H1 (cell line): ENCODE measurements around the gene RGS6. TPM values are rescaled to one million over a fixed set of nuclear protein-coding genes. Genes with fewer than 3 reads are reported as not detected.

Experiments
- CTCF ChIA-PET: fragments of 300-600 bp; sonication (Branson Sonifier 250); formaldehyde crosslinking; loops from one replicate; lab custom pipeline; 2021; ENCODE audit not compliant: partially characterized antibody; lab: Charles Lee
- POLR2A ChIA-PET: fragments of 300-600 bp; sonication (Branson Sonifier 250); formaldehyde crosslinking; loops from one replicate; lab custom pipeline; 2021; ENCODE audit warnings: inconsistent platforms; ENCODE audit not compliant: partially characterized antibody; lab: Charles Lee
- DNase-seq, 2 experiments: peaks; one replicate each; pipeline versions ENCODE4 v3.0.0 to v3.0.0-alpha.2; 2010 to 2022; ENCODE audit warnings: low spot score in 2 of 2, low read depth in 1 of 2, mixed read lengths in 1 of 2
- FAIRE-seq: peaks from 2 replicates; lab custom pipeline; 2011; peaks lifted over from hg19 to GRCh38; lab: Jason Lieb, UNC
- H2AFZ ChIP-seq: 2 replicates; pipeline ENCODE4 v1.8.1; 2012; ENCODE audit warnings: low read length, inconsistent platforms
- H2AK5ac ChIP-seq: 2 replicates; pipeline ENCODE4 v1.6.1; 2013; ENCODE audit warnings: low read depth, low read length
- H2BK120ac ChIP-seq: replicated peaks from 2 replicates; pipeline ENCODE3; 2013; ENCODE audit warnings: low read depth, low read length, inconsistent platforms
- H2BK12ac ChIP-seq: 2 replicates; pipeline ENCODE4 v1.6.1; 2013; ENCODE audit warnings: low read depth, low read length
- H2BK15ac ChIP-seq: 2 replicates; pipeline ENCODE4 v1.6.1; 2013; ENCODE audit warnings: low read length
- H2BK20ac ChIP-seq: 2 replicates; pipeline ENCODE4 v1.6.1; 2013; ENCODE audit warnings: low read length
- H2BK5ac ChIP-seq: 2 replicates; pipeline ENCODE4 v1.6.1; 2013; ENCODE audit warnings: low read depth, low read length
- H3K14ac ChIP-seq: 2 replicates; pipeline ENCODE4 v1.6.1; 2013; ENCODE audit warnings: inconsistent platforms; ENCODE audit not compliant: insufficient read length
- H3K18ac ChIP-seq: 2 replicates; pipeline ENCODE4 v1.6.1; 2013; ENCODE audit warnings: low read length; ENCODE audit errors: extremely low read depth
- H3K23ac ChIP-seq: 2 replicates; pipeline ENCODE4 v1.6.1; 2013; ENCODE audit warnings: inconsistent platforms; ENCODE audit not compliant: insufficient read length
- H3K23me2 ChIP-seq: 2 replicates; pipeline ENCODE4 v1.6.1; 2013; ENCODE audit warnings: low read depth, low read length
- H3K27ac ChIP-seq: 2 replicates; pipeline ENCODE4 v1.6.1; 2011; ENCODE audit warnings: low read depth, low read length, inconsistent platforms
- H3K27me3 ChIP-seq, 4 experiments: replicated peaks in 1 of 4; 1 replicate in 1 of 4; 2 replicates in 3 of 4; pipeline versions ENCODE4 v1.6.1 to v1.8.1; 2011 to 2013; ENCODE audit warnings: low read length in 3 of 4, mild to moderate bottlenecking in 3 of 4, inconsistent platforms in 2 of 4, mixed read lengths in 2 of 4, moderate library complexity in 1 of 4; ENCODE audit not compliant: control insufficient read depth in 3 of 4, insufficient read depth in 3 of 4; ENCODE audit errors: extremely low read depth in 1 of 4
- H3K36me3 ChIP-seq, 4 experiments: 2 replicates each; pipeline versions ENCODE4 v1.6.1 to v1.8.1; 2011 to 2013; ENCODE audit warnings: mild to moderate bottlenecking in 4 of 4, low read length in 3 of 4, moderate library complexity in 2 of 4, control low read depth in 1 of 4, inconsistent platforms in 1 of 4; ENCODE audit not compliant: insufficient read depth in 4 of 4, control insufficient read depth in 2 of 4
- H3K4ac ChIP-seq: replicated peaks from 2 replicates; pipeline ENCODE3; 2013; ENCODE audit warnings: low read length, low read depth, mixed read lengths, inconsistent platforms; ENCODE audit not compliant: insufficient read length
- H3K4me1 ChIP-seq, 4 experiments: replicated peaks in 1 of 4; 1 replicate in 1 of 4; 2 replicates in 3 of 4; pipeline versions ENCODE4 v1.6.1 to v1.8.1; 2011 to 2013; ENCODE audit warnings: low read length in 3 of 4, inconsistent platforms in 2 of 4, mixed read lengths in 1 of 4; ENCODE audit not compliant: insufficient read depth in 4 of 4, control insufficient read depth in 3 of 4
- H3K4me2 ChIP-seq, 2 experiments: 2 replicates each; pipeline versions ENCODE4 v1.6.1 to v1.8.1; 2011 to 2013; ENCODE audit warnings: low read depth in 2 of 2, low read length in 2 of 2, control low read depth in 1 of 2, inconsistent platforms in 1 of 2, mild to moderate bottlenecking in 1 of 2; ENCODE audit not compliant: insufficient read depth in 1 of 2
- H3K4me3 ChIP-seq, 4 experiments: fragments of 200-600, 300-600 bp in 1 of 4; sonication (generic), shearing (Covaris generic), sonication (Bioruptor Twin) in 1 of 4; 2 replicates each; pipeline versions ENCODE4 v1.5.1 to v1.8.1; 2011 to 2016; ENCODE audit warnings: low read length in 4 of 4, low read depth in 3 of 4, control low read depth in 2 of 4, inconsistent platforms in 2 of 4, mild to moderate bottlenecking in 2 of 4, mixed read lengths in 1 of 4, moderate library complexity in 1 of 4; ENCODE audit not compliant: insufficient read depth in 2 of 4; ENCODE audit errors: extremely low read depth in 1 of 4
- H3K56ac ChIP-seq: replicated peaks from 2 replicates; pipeline ENCODE3; 2013; ENCODE audit warnings: low read depth, mild to moderate bottlenecking, mixed read lengths, low read length, inconsistent platforms; ENCODE audit not compliant: insufficient read length
- H3K79me1 ChIP-seq: 2 replicates; pipeline ENCODE4 v1.6.1; 2013; ENCODE audit warnings: low read depth, low read length, control low read depth
- H3K79me2 ChIP-seq, 2 experiments: 2 replicates each; pipeline versions ENCODE4 v1.6.1 to v1.8.1; 2012 to 2013; ENCODE audit warnings: low read length in 2 of 2, mild to moderate bottlenecking in 2 of 2, inconsistent platforms in 1 of 2; ENCODE audit not compliant: insufficient read depth in 2 of 2, control insufficient read depth in 1 of 2
- H3K9ac ChIP-seq, 4 experiments: replicated peaks in 1 of 4; 1 replicate in 1 of 4; 2 replicates in 3 of 4; pipeline versions ENCODE4 v1.6.1 to v1.8.1; 2011 to 2013; ENCODE audit warnings: low read depth in 3 of 4, low read length in 3 of 4, control low read depth in 2 of 4, mild to moderate bottlenecking in 2 of 4, moderate library complexity in 2 of 4, inconsistent platforms in 1 of 4; ENCODE audit errors: extremely low read depth in 1 of 4
- H3K9me3 ChIP-seq, 2 experiments: 2 replicates each; pipeline versions ENCODE4 v1.6.1 to v1.8.1; 2012 to 2013; ENCODE audit warnings: mild to moderate bottlenecking in 2 of 2, moderate library complexity in 2 of 2, control low read depth in 1 of 2, inconsistent platforms in 1 of 2, low read depth in 1 of 2, low read length in 1 of 2, mixed read lengths in 1 of 2; ENCODE audit not compliant: insufficient read depth in 2 of 2
- H4K20me1 ChIP-seq, 2 experiments: replicated peaks in 1 of 2; 2 replicates each; pipeline versions ENCODE3 to v1.8.1; 2011 to 2013; ENCODE audit warnings: inconsistent platforms in 2 of 2, low read length in 2 of 2, mild to moderate bottlenecking in 1 of 2; ENCODE audit not compliant: insufficient read depth in 2 of 2, control insufficient read depth in 1 of 2
- H4K5ac ChIP-seq: 2 replicates; pipeline ENCODE4 v1.6.1; 2013; ENCODE audit warnings: low read length, low read depth, mixed read lengths, inconsistent platforms; ENCODE audit not compliant: insufficient read length
- H4K8ac ChIP-seq: 2 replicates; pipeline ENCODE4 v1.8.0; 2013; ENCODE audit warnings: mild to moderate bottlenecking, moderate library complexity, low read length, inconsistent platforms; ENCODE audit not compliant: insufficient read depth; ENCODE audit errors: extremely low read depth
- H4K91ac ChIP-seq: replicated peaks from 2 replicates; pipeline ENCODE3; 2013; ENCODE audit warnings: low read length, mixed read lengths, inconsistent platforms; ENCODE audit not compliant: insufficient read length
- CHD1 ChIP-seq: IDR thresholded peaks from 2 replicates; pipeline ENCODE4 v1.6.1; 2012; ENCODE audit warnings: low read depth, low read length, improper control_type of control experiment
- PHF8 ChIP-seq: fragments of 200-600 bp; sonication (generic); conservative IDR thresholded peaks from 2 replicates; pipeline ENCODE4 v1.7.1; 2012; ENCODE audit warnings: low read depth, mild to moderate bottlenecking, inconsistent platforms, low read length, moderate library complexity
- SIRT6 ChIP-seq: IDR thresholded peaks from one replicate; pipeline ENCODE4 v1.7.1; 2012; ENCODE audit warnings: low read length, inconsistent platforms
- TAF7 ChIP-seq: optimal IDR thresholded peaks from 2 replicates; pipeline ENCODE3; 2011; ENCODE audit warnings: low read depth, mild to moderate bottlenecking, inconsistent platforms, low read length, moderate library complexity, borderline replicate concordance
- WGBS, 2 experiments: shearing (Covaris generic) in 1 of 2; methylation state at CpG; one replicate each; pipeline versions ENCODE4 v1.1.6 to v1.1.7; 2013 to 2015; ENCODE audit warnings: low lambda C conversion rate in 2 of 2, mixed read lengths in 2 of 2, inconsistent platforms in 1 of 2, low coverage in 1 of 2, missing lambda C conversion rate in 1 of 2; ENCODE audit not compliant: insufficient replicate concordance in 2 of 2, insufficient coverage in 1 of 2, insufficient read length in 1 of 2; ENCODE audit errors: extremely low coverage in 1 of 2, missing lambda C conversion rate in 1 of 2; 5-methylcytosine and 5-hydroxymethylcytosine counted together
- polyA plus RNA-seq, 7 experiments: library from polyadenylated mRNA; depleted of rRNA in 3 of 7; stranded (reverse) in 5 of 7; unstranded in 2 of 7; fragments of >200 nt in 5 of 7; fragments of 200-250 nt in 2 of 7; gene quantifications; 1 replicate in 5 of 7; 2 replicates in 1 of 7; 4 replicates in 1 of 7; pipeline versions ENCODE4 v1.2.1 to v1.2.3, GENCODE V29; 2011 to 2013; ENCODE audit warnings: missing spikeins in 2 of 7, mixed read lengths in 2 of 7
- total RNA-seq: library from RNA; stranded (reverse); fragmentation: NEBNext Ultra II Directional; extraction: Animal tissue kit (Norgen Biotek cat#: 25700); gene quantifications from 2 replicates; pipeline ENCODE4 v1.2.1, GENCODE V29; 2021

The RGS6 gene
- total and polyA plus RNA-seq, 2 of the 8 experiments (the other 6 are each of a cell fraction or from before 2014, with no cell fraction given), result 0.26 to 1.1 TPM

DNA sequence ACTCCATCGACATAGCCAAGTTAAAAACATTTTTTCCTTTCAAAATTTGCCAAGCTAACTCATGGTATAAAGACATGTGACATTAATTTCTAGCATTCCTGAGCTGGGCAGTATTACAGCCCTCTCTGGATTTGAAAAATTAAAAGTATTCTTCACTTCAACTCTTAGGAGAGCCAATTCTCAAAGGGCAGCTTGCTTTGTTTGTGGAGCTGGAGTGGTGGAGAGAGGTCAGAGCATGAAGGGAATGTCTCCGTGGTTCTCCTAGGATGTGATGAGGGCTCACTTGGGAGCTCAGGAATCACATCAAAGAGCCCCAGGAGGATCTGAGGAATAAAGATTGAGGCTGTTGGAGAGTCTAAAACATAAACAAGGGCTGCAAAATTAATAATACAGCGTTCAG lies 46.9 kb upstream of the RGS6 start:
- TF ChIP-seq CHD1, result no peak
- no peak for TF ChIP-seq PHF8
- TF ChIP-seq SIRT6, result no peak
- TF ChIP-seq TAF7, result no peak
- H4K5ac ChIP-seq, result no peak overlapping the region
- no peak overlapping the region for H3K9ac ChIP-seq
- no peaks in the 10 kb centered on the region for H3K27me3 ChIP-seq
- H3K23ac ChIP-seq, result no peak overlapping the region
- H3K36me3 ChIP-seq, result no peaks in the 10 kb centered on the region
- WGBS, 2 experiments, result 82 to 100% methylated on average over 1 to 3 of the region's 3 CpGs
- no peak overlapping the region for H3K14ac ChIP-seq
- H3K4me1 ChIP-seq, result no peaks in the 10 kb centered on the region
- no peaks in the 10 kb centered on the region for H3K9me3 ChIP-seq
- no peak overlapping the region for H2BK20ac ChIP-seq
- no peaks in the 10 kb centered on the region for H3K79me2 ChIP-seq
- no peak overlapping the region for H4K8ac ChIP-seq
- no peak overlapping the region for H3K4me3 ChIP-seq
- H3K27ac ChIP-seq, result no peak overlapping the region
- no peak overlapping the region for H4K91ac ChIP-seq
- no peak overlapping the region for H3K18ac ChIP-seq
- DNase-seq (no peak), FAIRE-seq (no peak)
- no peak overlapping the region for H2AFZ ChIP-seq
- no peak overlapping the region for H2BK15ac ChIP-seq
- H3K4me2 ChIP-seq, result no peak overlapping the region
- H4K20me1 ChIP-seq, result no peaks in the 10 kb centered on the region
- no peak overlapping the region for H2BK5ac ChIP-seq
- no peak overlapping the region for H3K4ac ChIP-seq
- no peaks in the 10 kb centered on the region for H3K23me2 ChIP-seq
- ChIA-PET POLR2A (no interaction called here), CTCF (no interaction called here)
- no peak overlapping the region for H2BK120ac ChIP-seq
- no peaks in the 10 kb centered on the region for H3K79me1 ChIP-seq
- H2AK5ac ChIP-seq, result no peak overlapping the region
- no peak overlapping the region for H2BK12ac ChIP-seq
- no peak overlapping the region for H3K56ac ChIP-seq
